K562 (cell line): ENCODE results near the gene SYDE1. TPM values are rescaled to one million over a fixed set of nuclear protein-coding genes. Genes with fewer than 3 reads are reported as not detected.

Experiments
- CTBP1 ChIP-seq: fragments of 450-650 bp; IDR thresholded peaks from 2 replicates; pipeline ENCODE4 v1.6.1; 2016; ENCODE audit warnings: borderline replicate concordance
- CXXC5 ChIP-seq: fragments of 250-450 bp; sonication (Bioruptor Pico); IDR thresholded peaks from 2 replicates; pipeline ENCODE4 v1.8.0; 2022; ENCODE audit warnings: inconsistent platforms, mild to moderate bottlenecking, moderate library complexity
- HNRNPLL ChIP-seq: fragments of 200-400 bp; formaldehyde crosslinking; IDR thresholded peaks from 2 replicates; pipeline ENCODE4 v1.6.1; 2017; ENCODE audit warnings: low read length, low read depth, mild to moderate bottlenecking; ENCODE audit not compliant: poor library complexity, severe bottlenecking
- KAT7 ChIP-seq: sonication (generic); formaldehyde crosslinking; IDR thresholded peaks from 2 replicates; pipeline ENCODE4 v1.8.0; 2022; ENCODE audit warnings: missing genetic modification reagents, mild to moderate bottlenecking, borderline replicate concordance
- MTA1 ChIP-seq: fragments of 450-650 bp; IDR thresholded peaks from 2 replicates; pipeline ENCODE4 v1.6.1; 2017; ENCODE audit warnings: borderline replicate concordance
- POLR2G ChIP-seq: fragments of 200-400 bp; formaldehyde crosslinking; IDR thresholded peaks from 2 replicates; pipeline ENCODE4 v1.6.1; 2017; ENCODE audit warnings: low read depth, mild to moderate bottlenecking, antibody characterized with exemption, low read length, moderate library complexity
- RCOR1 ChIP-seq, 2 experiments: IDR thresholded peaks; 2 replicates each; pipeline ENCODE4 v1.6.1; 2012; ENCODE audit warnings: low read depth in 2 of 2, low read length in 2 of 2, borderline replicate concordance in 1 of 2, improper control_type of control experiment in 1 of 2
- SAP30 ChIP-seq: fragments of 200-600 bp; sonication (generic); IDR thresholded peaks from 2 replicates; pipeline ENCODE4 v1.6.1; 2012; ENCODE audit warnings: borderline replicate concordance, low read depth, mild to moderate bottlenecking, moderate library complexity, low read length, control low read depth, inconsistent platforms; ENCODE audit not compliant: insufficient read depth, poor library complexity, severe bottlenecking
- SOX6 ChIP-seq: fragments of 450-650 bp; IDR thresholded peaks from 2 replicates; pipeline ENCODE4 v1.6.1; 2014; ENCODE audit warnings: mild to moderate bottlenecking
- SREBF1 ChIP-seq: fragments of 150-350 bp; IDR thresholded peaks from 2 replicates; pipeline ENCODE4 v1.6.1; 2014; ENCODE audit warnings: antibody characterized with exemption, low read depth, low read length, borderline replicate concordance
- SUPT5H ChIP-seq: fragments of 450-650 bp; IDR thresholded peaks from 2 replicates; pipeline ENCODE4 v1.6.1; 2016
- polyA plus RNA-seq, 8 experiments: library from polyadenylated mRNA; depleted of rRNA in 4 of 8; stranded (reverse) in 5 of 8; unstranded in 3 of 8; fragments of >200 nt; fragmentation: Nextera tagmentation in 2 of 8; fragmentation: Illumina TruSeq in 1 of 8; extraction: Ambion mirVana in 2 of 8; extraction: Trizol in 1 of 8; gene quantifications; 2 replicates each; pipeline versions ENCODE4 v1.2.1 to v1.2.3, GENCODE V29; 2011 to 2014; ENCODE audit warnings: inconsistent platforms in 1 of 8, missing spikeins in 1 of 8
- total RNA-seq, 7 experiments: library from RNA; depleted of rRNA in 6 of 7; stranded (reverse); fragments of >200 nt in 6 of 7; fragmentation: Illumina TruSeq in 2 of 7; extraction: Trizol in 2 of 7; gene quantifications; 2 replicates each; pipeline versions ENCODE4 v1.2.1 to v1.2.3, GENCODE V29; 2011 to 2021; ENCODE audit warnings: low replicate concordance in 1 of 7
- TF ChIP-seq, protein P1 (sequence below): fragments of 450-650 bp; IDR thresholded peaks from 2 replicates; pipeline ENCODE4 v1.6.1; 2016; ENCODE audit warnings: low read depth
- TF ChIP-seq, protein P2 (sequence below): fragments of 450-650 bp; IDR thresholded peaks from 2 replicates; pipeline ENCODE4 v1.6.1; 2018; ENCODE audit warnings: mild to moderate bottlenecking, low read depth; ENCODE audit not compliant: partially characterized antibody

The SYDE1 gene
- total and polyA plus RNA-seq, 9 of the 15 experiments (the other 6 are each of a cell fraction or from before 2014, with no cell fraction given), result 0.04 TPM; not detected in 8

DNA sequence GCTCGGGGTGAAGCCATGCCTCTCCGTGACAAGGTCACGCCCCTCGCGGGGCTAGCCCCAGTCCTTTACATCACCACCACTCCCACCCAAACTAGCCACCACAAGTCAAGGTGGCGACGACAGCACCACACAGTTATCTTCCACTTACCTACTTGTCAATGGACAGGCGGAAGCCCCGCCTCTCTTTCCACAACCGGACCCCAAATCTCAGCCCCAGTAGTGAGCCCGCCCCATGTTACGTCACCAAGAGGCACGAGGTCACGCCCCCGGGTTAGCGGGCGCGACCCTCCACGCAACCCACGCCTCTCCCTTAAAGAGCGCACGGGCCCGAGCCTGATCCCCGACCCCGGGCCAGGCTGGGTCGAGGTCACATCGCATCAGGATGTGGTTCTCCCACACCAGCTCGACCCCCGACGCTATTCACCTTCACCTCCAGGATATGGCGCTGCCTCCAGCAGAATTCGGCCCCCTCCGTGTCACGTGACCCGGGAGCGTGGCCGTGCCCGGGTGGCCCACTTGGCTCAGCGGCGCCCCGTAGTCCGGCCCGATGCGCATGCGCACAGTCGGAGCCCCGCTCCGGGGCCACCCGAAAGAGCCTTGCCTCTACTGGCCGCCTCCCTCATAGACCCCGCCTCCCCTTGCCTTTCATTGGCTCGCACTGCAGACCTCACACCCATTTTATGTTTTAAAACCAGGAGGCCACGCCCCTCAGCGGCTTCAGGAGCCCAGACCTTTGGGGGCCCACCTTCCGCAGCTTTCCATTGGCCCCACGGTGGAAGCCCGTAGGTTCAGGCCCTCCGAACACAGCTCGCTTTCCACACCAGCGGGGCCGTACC is 18.2 kb downstream of the SYDE1 start (continued):
- TF ChIP-seq, protein P1, sequence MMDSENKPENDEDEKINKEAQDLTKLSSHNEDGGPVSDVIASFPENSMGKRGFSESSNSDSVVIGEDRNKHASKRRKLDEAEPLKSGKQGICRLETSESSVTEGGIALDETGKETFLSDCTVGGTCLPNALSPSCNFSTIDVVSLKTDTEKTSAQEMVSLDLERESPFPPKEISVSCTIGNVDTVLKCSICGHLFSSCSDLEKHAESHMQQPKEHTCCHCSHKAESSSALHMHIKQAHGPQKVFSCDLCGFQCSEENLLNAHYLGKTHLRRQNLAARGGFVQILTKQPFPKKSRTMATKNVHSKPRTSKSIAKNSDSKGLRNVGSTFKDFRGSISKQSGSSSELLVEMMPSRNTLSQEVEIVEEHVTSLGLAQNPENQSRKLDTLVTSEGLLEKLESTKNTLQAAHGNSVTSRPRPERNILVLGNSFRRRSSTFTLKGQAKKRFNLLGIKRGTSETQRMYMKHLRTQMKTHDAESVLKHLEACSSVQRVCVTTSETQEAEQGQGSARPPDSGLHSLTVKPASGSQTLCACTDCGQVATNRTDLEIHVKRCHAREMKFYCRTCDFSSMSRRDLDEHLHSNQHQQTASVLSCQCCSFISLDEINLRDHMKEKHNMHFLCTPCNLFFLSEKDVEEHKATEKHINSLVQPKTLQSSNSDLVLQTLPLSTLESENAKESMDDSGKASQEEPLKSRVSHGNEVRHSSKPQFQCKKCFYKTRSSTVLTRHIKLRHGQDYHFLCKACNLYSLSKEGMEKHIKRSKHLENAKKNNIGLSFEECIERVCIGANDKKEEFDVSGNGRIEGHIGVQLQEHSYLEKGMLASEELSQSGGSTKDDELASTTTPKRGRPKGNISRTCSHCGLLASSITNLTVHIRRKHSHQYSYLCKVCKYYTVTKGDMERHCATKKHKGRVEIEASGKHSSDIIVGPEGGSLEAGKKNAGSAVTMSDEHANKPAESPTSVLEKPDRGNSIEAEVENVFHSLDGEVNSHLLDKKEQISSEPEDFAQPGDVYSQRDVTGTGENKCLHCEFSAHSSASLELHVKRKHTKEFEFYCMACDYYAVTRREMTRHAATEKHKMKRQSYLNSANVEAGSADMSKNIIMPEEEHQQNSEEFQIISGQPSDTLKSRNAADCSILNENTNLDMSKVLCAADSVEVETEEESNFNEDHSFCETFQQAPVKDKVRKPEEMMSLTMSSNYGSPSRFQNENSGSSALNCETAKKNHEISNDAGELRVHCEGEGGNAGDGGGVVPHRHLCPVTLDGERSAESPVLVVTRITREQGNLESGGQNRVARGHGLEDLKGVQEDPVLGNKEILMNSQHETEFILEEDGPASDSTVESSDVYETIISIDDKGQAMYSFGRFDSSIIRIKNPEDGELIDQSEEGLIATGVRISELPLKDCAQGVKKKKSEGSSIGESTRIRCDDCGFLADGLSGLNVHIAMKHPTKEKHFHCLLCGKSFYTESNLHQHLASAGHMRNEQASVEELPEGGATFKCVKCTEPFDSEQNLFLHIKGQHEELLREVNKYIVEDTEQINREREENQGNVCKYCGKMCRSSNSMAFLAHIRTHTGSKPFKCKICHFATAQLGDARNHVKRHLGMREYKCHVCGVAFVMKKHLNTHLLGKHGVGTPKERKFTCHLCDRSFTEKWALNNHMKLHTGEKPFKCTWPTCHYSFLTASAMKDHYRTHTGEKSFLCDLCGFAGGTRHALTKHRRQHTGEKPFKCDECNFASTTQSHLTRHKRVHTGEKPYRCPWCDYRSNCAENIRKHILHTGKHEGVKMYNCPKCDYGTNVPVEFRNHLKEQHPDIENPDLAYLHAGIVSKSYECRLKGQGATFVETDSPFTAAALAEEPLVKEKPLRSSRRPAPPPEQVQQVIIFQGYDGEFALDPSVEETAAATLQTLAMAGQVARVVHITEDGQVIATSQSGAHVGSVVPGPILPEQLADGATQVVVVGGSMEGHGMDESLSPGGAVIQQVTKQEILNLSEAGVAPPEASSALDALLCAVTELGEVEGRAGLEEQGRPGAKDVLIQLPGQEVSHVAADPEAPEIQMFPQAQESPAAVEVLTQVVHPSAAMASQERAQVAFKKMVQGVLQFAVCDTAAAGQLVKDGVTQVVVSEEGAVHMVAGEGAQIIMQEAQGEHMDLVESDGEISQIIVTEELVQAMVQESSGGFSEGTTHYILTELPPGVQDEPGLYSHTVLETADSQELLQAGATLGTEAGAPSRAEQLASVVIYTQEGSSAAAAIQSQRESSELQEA, result peak; percentile 93
- TF ChIP-seq RCOR1 (IDR thresholded peaks at IDR 0.05; ENCODE audit: borderline replicate concordance in 1 of 2, low read depth in 2 of 2, low read length in 2 of 2) (0 out of 4 replicates have a peak, but pooled peaks of 1 of the 2 experiments have one; percentile 6), SUPT5H (peak; percentile 61), MTA1 (0 out of 2 replicates have a peak, but pooled peaks have one; percentile 49), SREBF1 (peak; percentile 65; the same call in 1 of the 2 replicates), CTBP1 (peak; percentile 23; the same call in 1 of the 2 replicates), HNRNPLL (peak; percentile 22), POLR2G (peak; percentile 75), CXXC5 (CRISPR knock-in tag) (peak; percentile 84), SAP30 (peak; percentile 28), SOX6 (no peak; the same call in 1 of the 2 replicates), KAT7 (CRISPR knock-in tag) (no peak)
- TF ChIP-seq, protein P2, sequence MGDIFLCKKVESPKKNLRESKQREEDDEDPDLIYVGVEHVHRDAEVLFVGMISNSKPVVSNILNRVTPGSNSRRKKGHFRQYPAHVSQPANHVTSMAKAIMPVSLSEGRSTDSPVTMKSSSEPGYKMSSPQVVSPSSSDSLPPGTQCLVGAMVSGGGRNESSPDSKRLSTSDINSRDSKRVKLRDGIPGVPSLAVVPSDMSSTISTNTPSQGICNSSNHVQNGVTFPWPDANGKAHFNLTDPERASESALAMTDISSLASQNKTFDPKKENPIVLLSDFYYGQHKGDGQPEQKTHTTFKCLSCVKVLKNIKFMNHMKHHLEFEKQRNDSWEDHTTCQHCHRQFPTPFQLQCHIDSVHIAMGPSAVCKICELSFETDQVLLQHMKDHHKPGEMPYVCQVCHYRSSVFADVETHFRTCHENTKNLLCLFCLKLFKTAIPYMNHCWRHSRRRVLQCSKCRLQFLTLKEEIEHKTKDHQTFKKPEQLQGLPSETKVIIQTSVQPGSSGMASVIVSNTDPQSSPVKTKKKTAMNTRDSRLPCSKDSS, result no peak
